Measurements from ENCODE around the gene ACADSB. TPM values are rescaled to one million over a fixed set of nuclear protein-coding genes. Genes with fewer than 3 reads are reported as not detected.

Gene ACADSB
- polyA plus RNA-seq, 1 donor from 2014 or later: 20.3 TPM

DNA sequence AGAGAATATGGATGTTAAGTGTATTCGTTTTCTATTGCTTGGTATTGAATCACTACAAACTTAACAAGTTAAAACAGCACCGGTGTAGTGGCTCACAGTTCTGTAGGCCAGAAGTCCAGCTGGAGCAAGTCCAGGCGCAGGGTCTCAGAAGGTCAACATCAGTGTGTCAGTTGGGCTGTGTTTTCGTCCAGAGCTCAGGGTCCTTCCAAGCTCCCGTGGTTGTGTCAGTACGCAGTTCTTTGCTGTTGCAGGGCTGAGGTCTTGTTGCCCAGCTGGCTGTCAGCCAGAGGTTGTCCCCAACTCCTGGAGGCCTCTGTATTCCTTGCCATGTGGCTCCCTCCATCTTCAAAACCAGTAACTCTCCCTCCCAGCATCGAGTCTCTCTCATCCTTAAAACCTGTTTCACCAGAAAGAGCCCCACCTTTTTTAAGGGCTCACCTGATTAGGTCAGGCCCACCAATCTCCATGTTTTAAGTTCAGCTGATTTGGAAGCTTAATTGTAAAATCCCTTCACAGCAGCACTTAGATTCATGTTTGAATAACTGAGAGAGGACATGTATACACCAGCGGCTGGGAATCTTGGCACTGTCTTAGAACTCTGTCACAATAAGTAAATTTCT is 26.8 kb downstream of the ACADSB start:
- H3K36me3 ChIP-seq (ENCODE audit: insufficient read depth, low read length): peaks cover 13% of the 10 kb centered on the region
- H4K20me1 ChIP-seq (ENCODE audit: insufficient read depth): no peaks in the 10 kb centered on the region
- TF ChIP-seq EZH2 (IDR thresholded peaks at IDR 0.05; ENCODE audit: borderline replicate concordance, insufficient read depth, low read length, poor library complexity, severe bottlenecking): no peak
- no peak for TF ChIP-seq TAF1 (IDR thresholded peaks at IDR 0.05; ENCODE audit: low read depth)
- TF ChIP-seq MXI1 (conservative IDR thresholded peaks at IDR 0.05; ENCODE audit: poor library complexity, severe bottlenecking): no peak
- TF ChIP-seq, protein P1, sequence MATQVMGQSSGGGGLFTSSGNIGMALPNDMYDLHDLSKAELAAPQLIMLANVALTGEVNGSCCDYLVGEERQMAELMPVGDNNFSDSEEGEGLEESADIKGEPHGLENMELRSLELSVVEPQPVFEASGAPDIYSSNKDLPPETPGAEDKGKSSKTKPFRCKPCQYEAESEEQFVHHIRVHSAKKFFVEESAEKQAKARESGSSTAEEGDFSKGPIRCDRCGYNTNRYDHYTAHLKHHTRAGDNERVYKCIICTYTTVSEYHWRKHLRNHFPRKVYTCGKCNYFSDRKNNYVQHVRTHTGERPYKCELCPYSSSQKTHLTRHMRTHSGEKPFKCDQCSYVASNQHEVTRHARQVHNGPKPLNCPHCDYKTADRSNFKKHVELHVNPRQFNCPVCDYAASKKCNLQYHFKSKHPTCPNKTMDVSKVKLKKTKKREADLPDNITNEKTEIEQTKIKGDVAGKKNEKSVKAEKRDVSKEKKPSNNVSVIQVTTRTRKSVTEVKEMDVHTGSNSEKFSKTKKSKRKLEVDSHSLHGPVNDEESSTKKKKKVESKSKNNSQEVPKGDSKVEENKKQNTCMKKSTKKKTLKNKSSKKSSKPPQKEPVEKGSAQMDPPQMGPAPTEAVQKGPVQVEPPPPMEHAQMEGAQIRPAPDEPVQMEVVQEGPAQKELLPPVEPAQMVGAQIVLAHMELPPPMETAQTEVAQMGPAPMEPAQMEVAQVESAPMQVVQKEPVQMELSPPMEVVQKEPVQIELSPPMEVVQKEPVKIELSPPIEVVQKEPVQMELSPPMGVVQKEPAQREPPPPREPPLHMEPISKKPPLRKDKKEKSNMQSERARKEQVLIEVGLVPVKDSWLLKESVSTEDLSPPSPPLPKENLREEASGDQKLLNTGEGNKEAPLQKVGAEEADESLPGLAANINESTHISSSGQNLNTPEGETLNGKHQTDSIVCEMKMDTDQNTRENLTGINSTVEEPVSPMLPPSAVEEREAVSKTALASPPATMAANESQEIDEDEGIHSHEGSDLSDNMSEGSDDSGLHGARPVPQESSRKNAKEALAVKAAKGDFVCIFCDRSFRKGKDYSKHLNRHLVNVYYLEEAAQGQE (IDR thresholded peaks at IDR 0.05; ENCODE audit: borderline replicate concordance): no peak
- TF ChIP-seq, protein P2, sequence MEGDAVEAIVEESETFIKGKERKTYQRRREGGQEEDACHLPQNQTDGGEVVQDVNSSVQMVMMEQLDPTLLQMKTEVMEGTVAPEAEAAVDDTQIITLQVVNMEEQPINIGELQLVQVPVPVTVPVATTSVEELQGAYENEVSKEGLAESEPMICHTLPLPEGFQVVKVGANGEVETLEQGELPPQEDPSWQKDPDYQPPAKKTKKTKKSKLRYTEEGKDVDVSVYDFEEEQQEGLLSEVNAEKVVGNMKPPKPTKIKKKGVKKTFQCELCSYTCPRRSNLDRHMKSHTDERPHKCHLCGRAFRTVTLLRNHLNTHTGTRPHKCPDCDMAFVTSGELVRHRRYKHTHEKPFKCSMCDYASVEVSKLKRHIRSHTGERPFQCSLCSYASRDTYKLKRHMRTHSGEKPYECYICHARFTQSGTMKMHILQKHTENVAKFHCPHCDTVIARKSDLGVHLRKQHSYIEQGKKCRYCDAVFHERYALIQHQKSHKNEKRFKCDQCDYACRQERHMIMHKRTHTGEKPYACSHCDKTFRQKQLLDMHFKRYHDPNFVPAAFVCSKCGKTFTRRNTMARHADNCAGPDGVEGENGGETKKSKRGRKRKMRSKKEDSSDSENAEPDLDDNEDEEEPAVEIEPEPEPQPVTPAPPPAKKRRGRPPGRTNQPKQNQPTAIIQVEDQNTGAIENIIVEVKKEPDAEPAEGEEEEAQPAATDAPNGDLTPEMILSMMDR (IDR thresholded peaks at IDR 0.05; ENCODE audit: poor library complexity, severe bottlenecking): no peak
- TF ChIP-seq SMC3 (conservative IDR thresholded peaks at IDR 0.05; ENCODE audit: poor library complexity): no peak
- TF ChIP-seq POLR2AphosphoS5 (IDR thresholded peaks at IDR 0.05): no peak
- TF ChIP-seq EP300 (conservative IDR thresholded peaks at IDR 0.05; ENCODE audit: poor library complexity, severe bottlenecking): no peak
- TF ChIP-seq RAD21 (conservative IDR thresholded peaks at IDR 0.05): no peak
- no peaks in the 10 kb centered on the region for H3F3A ChIP-seq (ENCODE audit: insufficient read depth, low read length, poor library complexity, severe bottlenecking)
- no peak overlapping the region for H3K4me2 ChIP-seq (ENCODE audit: low read length)
- no peak overlapping the region for H2AFZ ChIP-seq (ENCODE audit: low read depth, low read length)
- H3K27ac ChIP-seq (ENCODE audit: low read length): no peak overlapping the region
- no peaks in the 10 kb centered on the region for H3K9me3 ChIP-seq (ENCODE audit: low read length)
- no peaks in the 10 kb centered on the region for H3K79me2 ChIP-seq (replicated peaks; ENCODE audit: insufficient read depth, low read length)
- no peak overlapping the region for H3K9ac ChIP-seq (ENCODE audit: low read length)
- no peaks in the 10 kb centered on the region for H3K9me2 ChIP-seq (ENCODE audit: insufficient read depth, low read length)
- H3K4me3 ChIP-seq (ENCODE audit: low read length): no peak overlapping the region
- H3K27me3 ChIP-seq (ENCODE audit: insufficient read depth, low read depth, low read length): no peaks in the 10 kb centered on the region

DNA sequence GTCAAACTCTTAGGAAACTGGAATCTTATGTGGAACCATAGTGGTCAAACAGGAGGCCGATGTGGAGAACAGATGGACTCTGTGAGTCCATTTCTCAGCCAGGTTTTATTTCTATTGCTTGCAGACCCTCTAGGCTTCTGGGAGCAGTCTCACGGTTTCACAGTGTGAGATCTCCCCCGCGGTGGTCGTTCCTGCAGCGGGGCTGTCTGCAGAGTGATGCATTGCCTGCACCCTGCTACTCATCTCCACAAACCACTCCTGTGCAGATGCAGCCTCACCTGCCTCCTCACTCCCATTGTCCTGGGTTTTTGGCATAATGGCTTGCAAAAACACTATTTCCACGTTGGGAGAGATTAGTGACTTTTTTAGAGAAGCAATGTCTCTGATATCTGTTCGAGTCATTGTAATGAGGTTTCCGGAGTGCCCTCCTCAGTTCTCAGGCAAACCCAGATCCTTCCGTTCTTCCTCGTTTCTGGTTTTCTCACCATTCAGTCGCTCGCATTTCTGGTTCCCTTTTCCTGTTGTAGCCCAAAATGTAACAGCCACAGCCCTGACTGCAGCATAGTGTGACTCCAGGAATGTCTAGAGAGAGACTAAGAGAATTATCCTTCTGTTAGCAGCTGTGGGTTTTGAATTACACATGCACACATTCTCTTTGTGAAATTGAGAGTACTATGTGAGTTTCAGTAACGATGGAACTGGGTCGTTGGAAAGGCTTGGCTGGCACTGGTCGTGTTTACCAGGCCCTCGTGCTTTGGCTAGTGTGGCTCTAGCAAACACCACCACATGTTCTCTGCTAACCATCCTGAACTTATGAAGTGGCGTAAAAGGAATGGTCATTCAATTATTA is 30.2 kb downstream of the ACADSB start:
- peaks cover 13% of the 10 kb centered on the region for H3K36me3 ChIP-seq (ENCODE audit: insufficient read depth, low read length)
- no peaks in the 10 kb centered on the region for H3F3A ChIP-seq (ENCODE audit: insufficient read depth, low read length, poor library complexity, severe bottlenecking)
- H3K9ac ChIP-seq (ENCODE audit: low read length): no peak overlapping the region
- no peaks in the 10 kb centered on the region for H4K20me1 ChIP-seq (ENCODE audit: insufficient read depth)
- no peaks in the 10 kb centered on the region for H3K9me3 ChIP-seq (ENCODE audit: low read length)
- H3K4me3 ChIP-seq (ENCODE audit: low read length): no peak overlapping the region
- H3K27ac ChIP-seq (ENCODE audit: low read length): no peak overlapping the region
- no peak overlapping the region for H3K4me2 ChIP-seq (ENCODE audit: low read length)
- H2AFZ ChIP-seq (ENCODE audit: low read depth, low read length): no peak overlapping the region
- no peaks in the 10 kb centered on the region for H3K27me3 ChIP-seq (ENCODE audit: insufficient read depth, low read depth, low read length)
- TF ChIP-seq EZH2 (IDR thresholded peaks at IDR 0.05; ENCODE audit: borderline replicate concordance, insufficient read depth, low read length, poor library complexity, severe bottlenecking) (no peak), SMC3 (conservative IDR thresholded peaks at IDR 0.05; ENCODE audit: poor library complexity) (no peak), TAF1 (IDR thresholded peaks at IDR 0.05; ENCODE audit: low read depth) (no peak), EP300 (conservative IDR thresholded peaks at IDR 0.05; ENCODE audit: poor library complexity, severe bottlenecking) (no peak), RAD21 (conservative IDR thresholded peaks at IDR 0.05) (no peak), POLR2AphosphoS5 (IDR thresholded peaks at IDR 0.05) (no peak), MXI1 (conservative IDR thresholded peaks at IDR 0.05; ENCODE audit: poor library complexity, severe bottlenecking) (no peak)
- TF ChIP-seq, protein P2 (IDR thresholded peaks at IDR 0.05; ENCODE audit: poor library complexity, severe bottlenecking): no peak
- TF ChIP-seq, protein P1 (IDR thresholded peaks at IDR 0.05; ENCODE audit: borderline replicate concordance): no peak
- no peaks in the 10 kb centered on the region for H3K9me2 ChIP-seq (ENCODE audit: insufficient read depth, low read length)
- H3K79me2 ChIP-seq (replicated peaks; ENCODE audit: insufficient read depth, low read length): no peaks in the 10 kb centered on the region
